Panc1 (cell line): ENCODE data around the gene CALR.

Experiments
- SIN3A ChIP-seq: IDR thresholded peaks from 2 replicates; pipeline ENCODE4 v1.6.1; 2012; ENCODE audit warnings: low read depth, mild to moderate bottlenecking, low read length, moderate library complexity, borderline replicate concordance; ENCODE audit not compliant: insufficient read depth
- TCF7L2 ChIP-seq: IDR thresholded peaks from 2 replicates; pipeline ENCODE4 v1.6.1; 2011; ENCODE audit warnings: mild to moderate bottlenecking, low read depth, low read length, inconsistent platforms
- TF ChIP-seq, protein P1 (sequence below): fragments of 450-650 bp; IDR thresholded peaks from 2 replicates; pipeline ENCODE4 v1.5.1; 2017; ENCODE audit warnings: mild to moderate bottlenecking
- TF ChIP-seq, protein P2 (sequence below), 2 experiments: IDR thresholded peaks; 2 replicates each; pipeline ENCODE4 v1.6.1; 2011 to 2012; ENCODE audit warnings: low read depth in 2 of 2, control low read depth in 1 of 2, low read length in 1 of 2, mild to moderate bottlenecking in 1 of 2, moderate library complexity in 1 of 2; ENCODE audit not compliant: insufficient read depth in 1 of 2

DNA sequence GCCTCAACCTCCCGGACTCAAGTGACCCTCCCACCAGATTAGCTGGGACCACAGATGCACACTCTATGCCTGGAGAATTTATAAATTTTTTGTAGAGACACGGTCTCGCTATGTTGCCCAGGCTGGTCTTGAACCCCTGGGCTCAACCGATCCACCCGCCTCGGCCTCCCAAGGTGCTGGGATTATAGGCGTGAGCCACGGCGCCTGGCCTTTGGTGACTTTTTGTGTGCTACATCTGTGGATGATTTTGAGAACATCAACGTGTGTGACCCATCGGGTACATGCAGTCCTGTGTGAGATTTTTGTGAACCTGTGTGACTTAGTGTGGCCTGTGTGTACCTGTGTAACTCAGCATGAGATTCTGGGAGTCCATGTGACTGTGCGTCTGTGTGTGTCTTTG lies 48.3 kb downstream of the CALR start:
- TF ChIP-seq, protein P1, sequence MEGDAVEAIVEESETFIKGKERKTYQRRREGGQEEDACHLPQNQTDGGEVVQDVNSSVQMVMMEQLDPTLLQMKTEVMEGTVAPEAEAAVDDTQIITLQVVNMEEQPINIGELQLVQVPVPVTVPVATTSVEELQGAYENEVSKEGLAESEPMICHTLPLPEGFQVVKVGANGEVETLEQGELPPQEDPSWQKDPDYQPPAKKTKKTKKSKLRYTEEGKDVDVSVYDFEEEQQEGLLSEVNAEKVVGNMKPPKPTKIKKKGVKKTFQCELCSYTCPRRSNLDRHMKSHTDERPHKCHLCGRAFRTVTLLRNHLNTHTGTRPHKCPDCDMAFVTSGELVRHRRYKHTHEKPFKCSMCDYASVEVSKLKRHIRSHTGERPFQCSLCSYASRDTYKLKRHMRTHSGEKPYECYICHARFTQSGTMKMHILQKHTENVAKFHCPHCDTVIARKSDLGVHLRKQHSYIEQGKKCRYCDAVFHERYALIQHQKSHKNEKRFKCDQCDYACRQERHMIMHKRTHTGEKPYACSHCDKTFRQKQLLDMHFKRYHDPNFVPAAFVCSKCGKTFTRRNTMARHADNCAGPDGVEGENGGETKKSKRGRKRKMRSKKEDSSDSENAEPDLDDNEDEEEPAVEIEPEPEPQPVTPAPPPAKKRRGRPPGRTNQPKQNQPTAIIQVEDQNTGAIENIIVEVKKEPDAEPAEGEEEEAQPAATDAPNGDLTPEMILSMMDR = no peak
- TF ChIP-seq, protein P2, sequence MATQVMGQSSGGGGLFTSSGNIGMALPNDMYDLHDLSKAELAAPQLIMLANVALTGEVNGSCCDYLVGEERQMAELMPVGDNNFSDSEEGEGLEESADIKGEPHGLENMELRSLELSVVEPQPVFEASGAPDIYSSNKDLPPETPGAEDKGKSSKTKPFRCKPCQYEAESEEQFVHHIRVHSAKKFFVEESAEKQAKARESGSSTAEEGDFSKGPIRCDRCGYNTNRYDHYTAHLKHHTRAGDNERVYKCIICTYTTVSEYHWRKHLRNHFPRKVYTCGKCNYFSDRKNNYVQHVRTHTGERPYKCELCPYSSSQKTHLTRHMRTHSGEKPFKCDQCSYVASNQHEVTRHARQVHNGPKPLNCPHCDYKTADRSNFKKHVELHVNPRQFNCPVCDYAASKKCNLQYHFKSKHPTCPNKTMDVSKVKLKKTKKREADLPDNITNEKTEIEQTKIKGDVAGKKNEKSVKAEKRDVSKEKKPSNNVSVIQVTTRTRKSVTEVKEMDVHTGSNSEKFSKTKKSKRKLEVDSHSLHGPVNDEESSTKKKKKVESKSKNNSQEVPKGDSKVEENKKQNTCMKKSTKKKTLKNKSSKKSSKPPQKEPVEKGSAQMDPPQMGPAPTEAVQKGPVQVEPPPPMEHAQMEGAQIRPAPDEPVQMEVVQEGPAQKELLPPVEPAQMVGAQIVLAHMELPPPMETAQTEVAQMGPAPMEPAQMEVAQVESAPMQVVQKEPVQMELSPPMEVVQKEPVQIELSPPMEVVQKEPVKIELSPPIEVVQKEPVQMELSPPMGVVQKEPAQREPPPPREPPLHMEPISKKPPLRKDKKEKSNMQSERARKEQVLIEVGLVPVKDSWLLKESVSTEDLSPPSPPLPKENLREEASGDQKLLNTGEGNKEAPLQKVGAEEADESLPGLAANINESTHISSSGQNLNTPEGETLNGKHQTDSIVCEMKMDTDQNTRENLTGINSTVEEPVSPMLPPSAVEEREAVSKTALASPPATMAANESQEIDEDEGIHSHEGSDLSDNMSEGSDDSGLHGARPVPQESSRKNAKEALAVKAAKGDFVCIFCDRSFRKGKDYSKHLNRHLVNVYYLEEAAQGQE (IDR thresholded peaks at IDR 0.05; ENCODE audit: insufficient read depth in 1 of 2, low read depth in 2 of 2, low read length in 1 of 2) = no peak
- no peak for TF ChIP-seq SIN3A
- no peak for TF ChIP-seq TCF7L2
